Caco-2 (cell line): ENCODE data around the gene GRPR. TPM values are rescaled to one million over a fixed set of nuclear protein-coding genes. Genes with fewer than 3 reads are reported as not detected.

Experiments
- BruUV-seq: library from RNA; stranded (reverse); fragments of 400-500 nt; replicated peaks from 2 replicates; lab custom pipeline; 2021; lab: Mats Ljungman, UMichigan
- CTCF ChIA-PET: fragments of 300-600 bp; sonication (Branson Sonifier 250); formaldehyde crosslinking; loops from one replicate; lab custom pipeline; 2022; ENCODE audit warnings: antibody characterized with exemption; lab: Charles Lee
- POLR2A ChIA-PET: fragments of 300-600 bp; sonication (Branson Sonifier 250); formaldehyde crosslinking; loops from one replicate; lab custom pipeline; 2022; ENCODE audit warnings: antibody characterized with exemption; lab: Charles Lee
- DNase-seq, 2 experiments: peaks; one replicate each; pipeline versions ENCODE4 v3.0.0 to v3.0.0-alpha.2; 2020 to 2022
- H3K27me3 ChIP-seq: replicated peaks from 2 replicates; pipeline ENCODE4 v1.6.0; 2011; ENCODE audit warnings: low read length; ENCODE audit not compliant: control insufficient read depth, insufficient read depth
- H3K36me3 ChIP-seq: 2 replicates; pipeline ENCODE4 v1.5.1; 2011; ENCODE audit warnings: low read length; ENCODE audit not compliant: control insufficient read depth, insufficient read depth
- H3K4me1 ChIP-seq: fragments of 250-450 bp; sonication (Bioruptor Pico); 2 replicates; pipeline ENCODE4 v1.5.1; 2020; ENCODE audit warnings: mild to moderate bottlenecking
- H3K4me3 ChIP-seq: 2 replicates; pipeline ENCODE4 v1.5.1; 2011; ENCODE audit warnings: low read depth, mild to moderate bottlenecking, control low read depth, low read length
- H3K9me3 ChIP-seq: fragments of 250-450 bp; sonication (Bioruptor Pico); 2 replicates; pipeline ENCODE4 v1.5.1; 2020; ENCODE audit warnings: mild to moderate bottlenecking, moderate library complexity
- H3K27ac Mint-ChIP-seq: one replicate; pipeline ENCODE4 v1.8.0; 2022; ENCODE audit warnings: mixed read lengths; ENCODE audit not compliant: unreplicated experiment
- H3K27me3 Mint-ChIP-seq: one replicate; pipeline ENCODE4 v1.8.0; 2022; ENCODE audit warnings: mixed read lengths; ENCODE audit not compliant: insufficient read depth, unreplicated experiment
- H3K36me3 Mint-ChIP-seq: one replicate; pipeline ENCODE4 v1.8.0; 2022; ENCODE audit warnings: mild to moderate bottlenecking, mixed read lengths; ENCODE audit not compliant: insufficient read depth, unreplicated experiment
- H3K4me1 Mint-ChIP-seq: one replicate; pipeline ENCODE4 v1.8.0; 2022; ENCODE audit warnings: low read depth, mixed read lengths; ENCODE audit not compliant: unreplicated experiment
- H3K4me3 Mint-ChIP-seq: one replicate; pipeline ENCODE4 v1.8.0; 2022; ENCODE audit warnings: mild to moderate bottlenecking, moderate library complexity, mixed read lengths; ENCODE audit not compliant: unreplicated experiment
- H3K9me3 Mint-ChIP-seq: one replicate; pipeline ENCODE4 v1.8.0; 2022; ENCODE audit warnings: mixed read lengths; ENCODE audit not compliant: unreplicated experiment
- CTCF ChIP-seq, 2 experiments: fragments of 200-600 bp in 1 of 2; IDR thresholded peaks; 1 replicate in 1 of 2; 2 replicates in 1 of 2; pipeline versions ENCODE4 v1.5.1 to v1.8.0; 2011 to 2022; ENCODE audit warnings: antibody characterized with exemption in 1 of 2, control low read depth in 1 of 2, inconsistent platforms in 1 of 2, low read depth in 1 of 2, low read length in 1 of 2, mild to moderate bottlenecking in 1 of 2, moderate library complexity in 1 of 2; ENCODE audit not compliant: insufficient read depth in 1 of 2, severe bottlenecking in 1 of 2, unreplicated experiment in 1 of 2
- intact Hi-C: fragments of 100-400 bp; cut with micrococcal nuclease; formaldehyde crosslinking; loops from one replicate; pipeline ENCODE4 v1.10.0; 2022; ENCODE audit not compliant: unreplicated experiment
- total RNA-seq: library from RNA; stranded (reverse); gene quantifications from 2 replicates; pipeline ENCODE4 v1.2.3, GENCODE V29; 2022

Gene GRPR
- total RNA-seq, 1 experiment from 2014 or later, result not detected

- H3K36me3 ChIP-seq, result no peaks in the 10 kb centered on the region
- intact Hi-C loops, result no loop called here
- no peaks in the 10 kb centered on the region for H3K4me1 ChIP-seq
- no peaks in the 10 kb centered on the region for H3K27me3 Mint-ChIP-seq
- no peak overlapping the region for H3K4me3 Mint-ChIP-seq
- H3K27ac Mint-ChIP-seq, result no peak overlapping the region
- H3K36me3 Mint-ChIP-seq, result no peaks in the 10 kb centered on the region
- H3K9me3 Mint-ChIP-seq, result no peaks in the 10 kb centered on the region
- no peaks in the 10 kb centered on the region for H3K27me3 ChIP-seq
- ChIA-PET CTCF (no interaction called here), POLR2A (no interaction called here)
- DNase-seq, result no peak
- TF ChIP-seq CTCF (IDR thresholded peaks at IDR 0.05; ENCODE audit: insufficient read depth in 1 of 2, low read depth in 1 of 2, low read length in 1 of 2, severe bottlenecking in 1 of 2, unreplicated experiment in 1 of 2), result no peak
- no TSS peak for BruUV-seq
- no peaks in the 10 kb centered on the region for H3K9me3 ChIP-seq
- no peak overlapping the region for H3K4me3 ChIP-seq
- no peaks in the 10 kb centered on the region for H3K4me1 Mint-ChIP-seq
Observed at GRCh38 chrX:16171039-16171438, 47.7 kb downstream of the GRPR start.

- Histone ChIP-seq H3K4me1 (no peaks in the 10 kb centered on the region), H3K36me3 (no peaks in the 10 kb centered on the region), H3K4me3 (no peak overlapping the region), H3K9me3 (no peaks in the 10 kb centered on the region), H3K27me3 (no peaks in the 10 kb centered on the region)
- BruUV-seq, result no TSS peak
- no peak overlapping the region for H3K27ac Mint-ChIP-seq
- no peaks in the 10 kb centered on the region for H3K36me3 Mint-ChIP-seq
- no peaks in the 10 kb centered on the region for H3K9me3 Mint-ChIP-seq
- no peak for DNase-seq
- no peaks in the 10 kb centered on the region for H3K27me3 Mint-ChIP-seq
- CTCF ChIA-PET, result no interaction called here
- no peak overlapping the region for H3K4me3 Mint-ChIP-seq
- H3K4me1 Mint-ChIP-seq, result no peaks in the 10 kb centered on the region
- POLR2A ChIA-PET, result no interaction called here
- no peak for TF ChIP-seq CTCF (IDR thresholded peaks at IDR 0.05; ENCODE audit: insufficient read depth in 1 of 2, low read depth in 1 of 2, low read length in 1 of 2, severe bottlenecking in 1 of 2, unreplicated experiment in 1 of 2)
- intact Hi-C loops, result no loop called here
Observed at GRCh38 chrX:16171944-16172343, 48.6 kb downstream of the GRPR start.

GRCh38 chrX:16172391-16172790, 49.0 kb downstream of the GRPR start:
- no peaks in the 10 kb centered on the region for H3K36me3 Mint-ChIP-seq
- no peaks in the 10 kb centered on the region for H3K9me3 ChIP-seq
- no peaks in the 10 kb centered on the region for H3K27me3 ChIP-seq
- ChIA-PET CTCF (no interaction called here), POLR2A (no interaction called here)
- H3K4me3 ChIP-seq, result no peak overlapping the region
- no peak overlapping the region for H3K4me3 Mint-ChIP-seq
- no peak for DNase-seq
- H3K4me1 Mint-ChIP-seq, result no peaks in the 10 kb centered on the region
- intact Hi-C loops, result no loop called here
- no peak for TF ChIP-seq CTCF (IDR thresholded peaks at IDR 0.05; ENCODE audit: insufficient read depth in 1 of 2, low read depth in 1 of 2, low read length in 1 of 2, severe bottlenecking in 1 of 2, unreplicated experiment in 1 of 2)
- H3K4me1 ChIP-seq, result no peaks in the 10 kb centered on the region
- H3K27me3 Mint-ChIP-seq, result no peaks in the 10 kb centered on the region
- H3K36me3 ChIP-seq, result no peaks in the 10 kb centered on the region
- no peaks in the 10 kb centered on the region for H3K9me3 Mint-ChIP-seq
- BruUV-seq, result no TSS peak
- no peak overlapping the region for H3K27ac Mint-ChIP-seq
